Raji (cell line): Measurements from ENCODE around the gene RAD23A.

Experiments used
- POLR2A ChIP-seq: IDR thresholded peaks from 2 replicates; pipeline ENCODE4 v1.6.1; 2011; ENCODE audit warnings: low read depth, low read length, control low read depth; ENCODE audit not compliant: insufficient read depth

RAD23A gene

DNA sequence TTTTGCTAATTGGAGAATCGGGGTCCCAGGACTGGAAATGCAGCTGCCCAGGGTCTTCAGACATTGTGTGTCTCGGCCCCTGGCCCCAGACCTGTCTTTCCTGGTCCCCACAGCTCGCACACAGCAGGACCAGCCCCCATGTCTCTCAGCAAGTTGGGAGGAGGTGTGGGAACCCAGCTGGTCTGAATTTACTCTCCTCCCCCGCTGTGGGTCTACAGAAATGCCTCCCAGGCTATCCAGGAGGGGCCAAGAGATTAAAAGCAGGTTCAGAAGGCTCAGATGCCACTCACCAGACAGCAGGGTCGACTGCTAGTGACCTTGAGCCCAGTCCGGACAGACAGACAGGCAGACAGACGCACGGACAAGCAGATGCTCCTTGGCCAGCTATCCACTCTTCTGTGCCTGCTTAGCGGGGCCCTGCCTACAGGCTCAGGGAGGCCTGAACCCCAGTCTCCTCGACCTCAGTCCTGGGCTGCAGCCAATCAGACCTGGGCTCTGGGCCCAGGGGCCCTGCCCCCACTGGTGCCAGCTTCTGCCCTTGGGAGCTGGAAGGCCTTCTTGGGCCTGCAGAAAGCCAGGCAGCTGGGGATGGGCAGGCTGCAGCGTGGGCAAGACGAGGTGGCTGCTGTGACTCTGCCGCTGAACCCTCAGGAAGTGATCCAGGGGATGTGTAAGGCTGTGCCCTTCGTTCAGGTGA, 23.8 kb downstream of the RAD23A start, which contains the start of gene DAND5:
DAND5 (plus strand) TSS at position 285 of the 697 bp plus-strand sequence; CDS start at position 370, 85 bp downstream.
- no peak for TF ChIP-seq POLR2A

DNA sequence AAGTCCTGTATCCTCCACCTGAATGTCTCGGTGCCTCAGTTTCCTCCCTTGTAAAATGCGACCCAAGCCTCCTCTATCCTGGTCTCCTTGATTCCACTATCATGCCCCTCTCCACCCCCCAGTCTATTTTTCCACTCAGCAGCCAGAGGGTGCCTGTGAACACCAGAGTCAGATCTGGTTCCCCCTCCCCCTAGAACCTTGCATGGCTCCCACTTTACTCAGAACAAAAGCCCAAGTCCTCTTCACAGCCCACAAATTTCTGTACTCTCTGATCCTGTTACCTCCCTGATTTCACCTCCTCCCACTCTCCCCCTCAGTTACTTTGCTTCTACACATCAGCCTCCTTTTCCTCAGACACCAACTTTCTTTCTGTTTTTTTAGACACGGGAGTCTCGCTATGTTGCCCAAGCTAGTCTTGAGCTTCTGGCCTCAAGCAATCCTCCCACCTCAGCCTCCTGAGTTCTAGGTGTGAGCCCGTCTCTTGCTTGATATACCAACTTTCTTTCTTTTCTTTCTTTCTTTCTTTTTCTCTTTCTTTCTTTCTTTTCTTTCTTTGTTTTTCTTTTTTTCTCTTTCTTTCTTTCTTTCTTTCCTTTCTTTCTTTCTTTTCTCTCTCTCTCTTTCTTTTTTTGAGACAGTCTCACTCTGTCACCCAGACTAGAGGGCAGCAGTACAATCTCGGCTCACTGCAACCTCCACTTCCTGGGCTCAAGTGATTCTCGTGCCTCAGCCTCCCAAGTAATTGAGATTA, 24.6 kb downstream of the RAD23A start:
- TF ChIP-seq POLR2A = no peak

DNA sequence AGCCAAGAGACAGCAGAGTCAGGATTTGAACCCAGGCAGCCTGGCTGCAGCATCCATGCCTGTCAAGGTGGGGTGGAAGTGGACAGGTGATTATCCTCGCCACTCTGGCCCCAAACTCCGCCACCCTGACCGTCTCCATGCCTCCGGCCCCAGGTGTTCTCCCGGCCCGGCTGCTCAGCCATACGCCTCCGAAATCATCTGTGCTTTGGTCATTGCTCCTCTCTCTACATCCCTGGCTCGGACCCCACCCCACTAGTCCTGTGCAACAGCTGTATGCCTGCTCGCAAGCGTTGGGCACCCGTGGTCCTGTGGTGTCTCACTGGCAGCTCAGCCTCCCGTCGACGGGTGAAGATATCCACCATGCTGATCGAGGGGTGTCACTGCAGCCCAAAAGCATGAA, 27.6 kb downstream of the RAD23A start:
- no peak for TF ChIP-seq POLR2A

DNA sequence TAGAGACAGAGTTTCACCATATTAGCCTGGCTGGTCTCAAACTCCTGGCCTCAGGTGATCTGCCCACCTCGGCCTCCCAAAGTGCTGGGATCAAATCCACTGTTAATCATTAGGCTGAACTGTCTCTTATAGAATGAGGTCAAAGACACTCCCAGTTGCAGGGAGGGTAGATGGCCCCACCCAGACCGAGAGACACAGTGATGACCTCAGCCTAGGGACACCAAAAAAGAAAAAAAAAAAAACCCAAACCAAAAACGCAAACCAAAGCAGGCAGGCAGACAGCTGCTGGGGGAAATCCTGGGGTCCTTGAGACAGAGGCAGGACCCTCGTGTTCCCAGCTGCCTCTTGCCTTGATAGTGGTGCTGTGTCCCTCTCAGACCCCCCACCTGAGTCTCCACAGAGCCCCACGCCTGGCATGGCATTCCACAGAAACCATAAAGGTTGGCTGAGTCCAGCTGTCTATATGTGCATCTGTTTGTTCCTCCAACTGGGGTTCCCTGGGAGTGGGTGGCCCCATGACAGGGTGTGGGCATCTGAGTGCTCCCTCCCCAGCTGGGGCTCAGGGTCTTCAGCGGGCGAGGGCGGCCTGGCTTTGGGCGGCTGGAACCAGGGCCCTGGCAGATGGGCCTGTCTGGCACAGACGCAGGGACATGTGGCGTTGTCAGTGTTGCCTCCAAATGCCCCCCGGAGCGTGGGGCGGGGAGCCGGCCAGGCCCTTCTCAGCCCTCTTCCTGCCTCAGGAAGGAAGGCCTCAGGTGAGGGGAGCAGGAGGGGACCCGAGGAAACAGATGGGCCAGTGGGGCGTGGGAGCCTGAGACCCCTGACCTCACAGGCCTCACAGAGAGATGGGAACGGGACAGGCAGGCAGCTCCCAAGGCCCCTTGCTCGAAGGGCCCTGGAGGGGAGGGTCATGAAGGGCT, 28.9 kb downstream of the RAD23A start:
- no peak for TF ChIP-seq POLR2A

DNA sequence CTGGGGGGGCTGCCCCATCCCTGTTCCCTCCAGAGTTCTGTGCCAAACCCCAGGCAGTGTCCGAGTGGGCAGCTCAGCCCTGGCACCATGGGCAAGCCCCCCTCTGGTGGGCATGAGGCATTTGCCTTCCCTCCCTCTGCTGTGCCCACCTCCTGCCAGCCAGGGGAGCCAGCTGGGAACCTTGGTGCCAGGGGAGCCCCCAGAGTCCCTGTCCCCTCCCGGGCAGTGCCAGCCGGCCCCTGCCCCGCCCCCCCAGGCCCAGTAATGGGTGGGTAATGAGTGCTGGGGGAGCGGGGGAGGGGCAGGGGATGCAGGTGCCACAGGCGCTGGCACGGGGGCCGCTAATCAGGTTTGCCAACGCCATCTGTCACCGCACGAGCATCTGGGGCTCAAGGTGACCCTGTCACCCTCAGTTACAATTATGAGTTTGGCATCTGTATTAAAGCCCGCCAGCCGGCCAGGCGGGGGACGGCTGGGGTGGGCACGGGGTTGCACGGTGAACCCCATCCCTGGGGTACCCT, 29.6 kb downstream of the RAD23A start:
- no peak for TF ChIP-seq POLR2A

DNA sequence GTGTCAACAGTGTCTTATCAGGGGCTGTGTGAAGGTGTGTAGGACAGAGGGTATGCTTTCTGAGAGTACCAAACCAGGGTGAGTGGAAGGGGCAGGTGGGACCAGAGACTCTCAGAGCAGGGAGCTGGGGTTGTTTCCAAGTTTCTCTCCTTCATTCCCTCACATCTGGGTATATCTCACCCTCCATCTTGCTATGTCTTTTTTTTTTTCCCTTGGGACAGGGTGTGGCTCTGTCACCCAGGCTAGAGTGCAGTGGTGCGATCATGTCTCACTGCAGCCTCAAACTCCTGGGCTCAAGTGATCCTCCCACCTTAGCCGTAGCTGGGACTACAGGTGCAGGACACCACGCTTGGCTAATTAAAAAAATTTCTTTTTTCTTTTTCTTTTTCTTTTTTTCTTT, 34.3 kb downstream of the RAD23A start:
- no peak for TF ChIP-seq POLR2A

DNA sequence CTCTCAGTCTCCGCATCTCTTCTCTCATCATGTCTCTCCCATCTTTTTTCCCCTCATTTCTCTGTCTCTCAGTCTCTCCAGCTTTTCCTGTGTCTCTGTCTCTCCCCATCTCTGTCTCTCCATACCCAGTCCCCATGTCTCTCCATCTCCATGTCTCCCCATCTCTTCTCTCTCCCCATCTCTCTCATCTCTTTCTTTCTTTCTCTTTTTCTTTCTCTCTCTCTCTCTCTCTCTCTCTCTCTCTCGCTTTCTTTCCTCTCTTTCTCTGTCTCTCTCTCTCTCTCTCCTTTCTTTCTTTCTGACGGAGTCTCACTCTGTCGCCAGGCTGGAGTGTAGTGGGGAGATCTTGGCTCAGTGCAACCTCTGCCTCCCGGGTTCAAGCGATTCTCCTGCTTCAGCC, 37.0 kb downstream of the RAD23A start:
- no peak for TF ChIP-seq POLR2A

DNA sequence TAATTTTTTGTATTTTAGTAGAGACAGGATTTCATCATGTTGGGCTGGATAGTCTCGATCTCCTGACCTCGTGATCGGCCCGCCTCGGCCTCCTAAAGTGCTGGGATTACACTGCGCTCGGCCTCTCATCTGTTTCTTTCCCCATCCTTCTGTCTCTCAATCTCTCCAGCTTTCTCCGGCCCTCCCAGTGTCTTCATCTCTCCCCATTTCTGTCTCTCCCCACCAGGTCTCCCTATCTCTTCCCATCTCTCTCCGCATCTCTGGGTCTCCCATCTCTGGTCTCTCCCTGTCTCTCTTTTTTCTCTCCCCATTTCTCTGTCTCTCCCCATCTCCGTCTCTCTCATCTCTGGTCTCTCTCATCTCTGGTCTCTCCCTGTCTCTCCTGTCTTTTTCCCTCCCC, 37.4 kb downstream of the RAD23A start:
- no peak for TF ChIP-seq POLR2A

DNA sequence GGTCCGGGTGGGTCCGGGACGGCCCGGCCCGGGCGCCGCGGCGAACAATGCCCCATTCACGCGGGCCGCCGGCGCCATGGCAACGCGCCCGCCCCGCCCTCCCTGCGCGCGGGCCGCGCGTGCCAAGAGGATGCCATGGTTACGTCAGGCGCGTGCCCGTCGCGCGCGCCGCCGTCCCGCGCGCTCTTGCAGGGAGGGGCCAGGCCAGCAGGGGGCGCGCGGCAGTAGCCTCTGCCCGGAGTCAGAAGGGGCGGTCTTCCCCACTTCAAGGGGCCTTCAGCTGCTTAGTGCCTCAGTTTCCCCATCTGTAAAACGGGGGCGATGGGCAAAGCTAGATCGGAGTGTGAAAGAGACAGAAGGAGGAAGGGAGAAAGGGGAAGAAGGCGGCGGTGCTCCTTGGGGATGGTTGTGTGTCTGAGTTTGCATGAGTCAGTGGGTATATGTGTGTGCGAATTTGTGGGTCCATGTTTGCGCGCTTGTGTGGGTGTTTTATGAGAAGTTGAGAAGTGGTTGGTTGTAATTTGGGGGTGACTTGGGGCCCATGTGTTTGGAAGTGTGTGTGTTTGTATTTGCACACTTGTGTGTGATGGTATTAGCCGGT, 38.0 kb downstream of the RAD23A start:
- TF ChIP-seq POLR2A = no peak

DNA sequence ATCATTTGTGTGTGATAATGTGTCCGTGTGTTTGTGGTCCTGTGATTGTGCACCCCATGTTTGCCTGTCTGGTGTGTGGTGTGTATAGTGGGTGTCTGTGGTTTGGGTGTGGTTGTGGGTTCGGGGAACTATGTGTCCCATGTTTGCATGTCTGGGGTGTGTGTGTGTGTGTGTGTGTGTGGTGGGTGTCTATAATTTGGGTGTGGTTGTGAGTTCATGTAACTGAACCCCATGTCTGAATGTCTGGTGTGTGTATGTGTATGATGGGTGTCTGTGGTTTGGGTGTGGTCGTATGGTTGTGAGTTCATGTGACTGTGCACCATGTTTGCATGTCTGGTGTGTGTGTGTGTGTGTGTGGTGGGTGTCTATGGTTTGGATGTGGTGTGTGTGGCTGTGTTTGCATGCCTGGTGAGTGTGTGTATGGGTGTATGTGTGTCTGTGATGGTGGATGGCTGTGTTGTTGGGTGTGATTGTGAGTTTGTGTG, 38.5 kb downstream of the RAD23A start:
- no peak for TF ChIP-seq POLR2A

DNA sequence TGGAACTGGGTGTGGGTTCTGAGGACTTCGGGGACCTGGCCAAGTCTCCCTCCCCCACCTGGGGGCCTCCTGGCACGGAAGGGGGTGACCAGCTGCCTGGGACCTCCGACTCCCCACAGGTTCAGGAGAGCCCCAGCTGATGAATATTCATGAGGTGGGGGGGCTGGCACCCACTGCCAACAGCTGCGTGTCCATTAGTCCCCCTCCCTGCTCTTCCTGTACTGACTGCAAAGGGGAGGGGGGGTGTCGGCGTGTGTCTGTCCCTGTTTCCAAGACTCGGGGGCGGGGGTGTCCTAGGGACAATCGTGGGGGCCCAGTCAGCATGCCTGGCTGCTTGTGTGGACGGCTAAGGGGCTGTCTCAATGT, 39.0 kb downstream of the RAD23A start:
- no peak for TF ChIP-seq POLR2A

DNA sequence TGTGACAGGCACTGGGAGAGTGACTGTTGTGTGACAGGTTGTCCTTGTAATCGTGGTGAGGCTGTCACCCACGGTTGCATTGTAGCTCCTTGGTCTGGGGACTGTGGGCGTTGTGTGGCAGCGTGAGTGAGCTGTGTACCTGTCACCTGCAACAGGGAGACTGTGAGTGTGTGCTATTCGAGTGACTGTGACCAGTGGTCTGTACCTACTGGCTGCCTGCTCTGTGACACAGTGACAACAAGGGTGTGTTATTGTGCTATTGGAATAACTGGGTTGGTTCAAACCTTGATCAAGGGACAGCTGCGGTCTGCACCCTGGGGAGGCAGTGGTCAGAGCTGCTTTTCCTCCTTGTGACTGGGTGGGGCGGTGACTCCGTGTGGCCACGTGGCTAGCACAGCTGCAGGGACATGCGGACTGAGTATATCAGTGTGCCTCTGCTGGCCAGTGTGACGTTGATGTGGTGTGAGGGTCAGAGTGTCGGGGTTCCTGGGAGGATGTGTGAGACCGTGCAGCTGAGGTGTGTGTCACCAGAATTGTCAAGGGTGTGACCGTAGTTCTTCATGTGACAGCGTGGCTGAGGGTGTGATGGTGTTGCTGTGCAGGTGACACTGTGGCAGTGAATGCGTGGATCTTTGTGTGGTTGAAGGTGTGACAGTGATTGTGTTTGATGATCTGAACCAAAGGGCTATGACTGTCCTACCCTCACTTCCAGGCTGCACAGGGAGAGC, 39.6 kb downstream of the RAD23A start:
- no peak for TF ChIP-seq POLR2A

DNA sequence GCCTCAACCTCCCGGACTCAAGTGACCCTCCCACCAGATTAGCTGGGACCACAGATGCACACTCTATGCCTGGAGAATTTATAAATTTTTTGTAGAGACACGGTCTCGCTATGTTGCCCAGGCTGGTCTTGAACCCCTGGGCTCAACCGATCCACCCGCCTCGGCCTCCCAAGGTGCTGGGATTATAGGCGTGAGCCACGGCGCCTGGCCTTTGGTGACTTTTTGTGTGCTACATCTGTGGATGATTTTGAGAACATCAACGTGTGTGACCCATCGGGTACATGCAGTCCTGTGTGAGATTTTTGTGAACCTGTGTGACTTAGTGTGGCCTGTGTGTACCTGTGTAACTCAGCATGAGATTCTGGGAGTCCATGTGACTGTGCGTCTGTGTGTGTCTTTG, 41.1 kb downstream of the RAD23A start:
- TF ChIP-seq POLR2A = no peak

DNA sequence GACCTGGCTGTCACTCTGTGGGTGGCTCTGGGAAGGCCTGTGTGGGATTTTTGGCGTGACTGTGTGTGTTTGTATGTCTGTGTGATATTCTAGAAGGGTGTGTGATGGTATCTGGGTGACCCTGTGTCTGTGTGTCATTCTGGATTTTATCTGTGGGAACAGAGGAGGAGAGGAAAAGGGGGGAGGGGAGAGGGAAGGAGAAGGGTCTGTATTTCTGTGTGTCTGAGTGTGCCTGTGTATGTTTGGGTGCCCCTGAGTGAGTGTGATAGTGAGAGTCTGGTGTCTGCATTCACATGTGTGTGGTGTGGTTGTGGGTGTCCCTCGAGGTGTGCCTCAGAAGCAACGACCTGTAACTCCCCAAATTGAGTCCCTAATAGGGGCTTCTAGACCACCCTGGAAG, 41.5 kb downstream of the RAD23A start:
- TF ChIP-seq POLR2A = no peak
